C4-2B (cell line): ENCODE results near the gene LYSMD4.
"Not testable (repeated sequence)": the region's sequence is repeated elsewhere in the genome, so short reads cannot be mapped to it uniquely, and the experiment has no call there.

Experiments used
- H3K27ac ChIP-seq: fragments of 450-650 bp; 2 replicates; pipeline ENCODE4 v1.5.1; 2017
- ZFX ChIP-seq: fragments of 450-650 bp; IDR thresholded peaks from 2 replicates; pipeline ENCODE4 v1.6.1; 2017
- TF ChIP-seq, protein P1 (sequence below): fragments of 450-650 bp; conservative IDR thresholded peaks from 2 replicates; pipeline ENCODE4 v1.5.1; 2017; ENCODE audit warnings: mild to moderate bottlenecking

LYSMD4 gene

DNA sequence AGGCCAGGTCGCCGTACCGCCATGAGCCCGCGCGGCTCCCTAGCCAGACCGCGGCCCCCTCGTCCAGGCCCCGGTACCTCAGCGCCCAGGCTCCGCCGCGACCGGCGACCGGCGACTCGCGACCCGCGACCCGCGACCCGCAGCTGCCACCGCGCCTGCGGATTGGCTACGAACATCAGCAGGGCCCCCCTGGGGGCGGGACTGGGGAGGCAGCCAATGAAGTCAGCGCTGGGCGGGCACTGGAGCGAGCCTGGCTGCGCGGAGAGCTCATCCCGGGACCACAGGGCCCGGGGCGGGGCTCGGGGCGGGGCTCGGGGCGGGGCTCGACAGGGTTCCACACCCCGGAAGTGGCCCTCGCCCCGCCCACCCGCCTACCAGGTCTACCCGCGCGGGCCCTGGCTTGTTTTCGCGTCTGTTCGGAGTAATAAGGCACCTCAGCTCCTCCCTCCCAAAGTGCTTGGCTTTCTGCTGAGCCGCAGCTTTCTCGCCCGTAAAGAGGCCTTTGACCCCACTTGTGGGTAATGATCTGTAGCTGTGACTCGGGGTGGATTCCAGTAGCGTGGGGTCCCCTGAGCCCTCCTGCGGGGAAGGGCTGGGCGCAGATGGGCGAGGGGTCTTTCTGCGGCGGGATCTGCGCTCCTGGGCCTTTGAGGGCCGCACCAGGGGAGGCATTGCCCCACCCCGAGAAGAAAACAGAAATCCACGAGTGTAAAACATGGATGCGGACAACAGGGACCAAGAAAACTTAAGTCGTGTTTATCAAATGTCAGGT lies at the start of gene LYSMD4:
LYSMD4 (minus strand) TSS at position 170 of the 772 bp plus-strand sequence. CDS start 1,438 bp downstream, outside the sequence.
- peak within 1 kb of the TSS; percentile 75 for H3K27ac ChIP-seq
- TF ChIP-seq, protein P1, sequence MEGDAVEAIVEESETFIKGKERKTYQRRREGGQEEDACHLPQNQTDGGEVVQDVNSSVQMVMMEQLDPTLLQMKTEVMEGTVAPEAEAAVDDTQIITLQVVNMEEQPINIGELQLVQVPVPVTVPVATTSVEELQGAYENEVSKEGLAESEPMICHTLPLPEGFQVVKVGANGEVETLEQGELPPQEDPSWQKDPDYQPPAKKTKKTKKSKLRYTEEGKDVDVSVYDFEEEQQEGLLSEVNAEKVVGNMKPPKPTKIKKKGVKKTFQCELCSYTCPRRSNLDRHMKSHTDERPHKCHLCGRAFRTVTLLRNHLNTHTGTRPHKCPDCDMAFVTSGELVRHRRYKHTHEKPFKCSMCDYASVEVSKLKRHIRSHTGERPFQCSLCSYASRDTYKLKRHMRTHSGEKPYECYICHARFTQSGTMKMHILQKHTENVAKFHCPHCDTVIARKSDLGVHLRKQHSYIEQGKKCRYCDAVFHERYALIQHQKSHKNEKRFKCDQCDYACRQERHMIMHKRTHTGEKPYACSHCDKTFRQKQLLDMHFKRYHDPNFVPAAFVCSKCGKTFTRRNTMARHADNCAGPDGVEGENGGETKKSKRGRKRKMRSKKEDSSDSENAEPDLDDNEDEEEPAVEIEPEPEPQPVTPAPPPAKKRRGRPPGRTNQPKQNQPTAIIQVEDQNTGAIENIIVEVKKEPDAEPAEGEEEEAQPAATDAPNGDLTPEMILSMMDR: no peak
- no peak for TF ChIP-seq ZFX

GRCh38 chr15:99782029-99782428 lies 48.8 kb upstream of the LYSMD4 start:
- not testable (repeated sequence) for H3K27ac ChIP-seq

GRCh38 chr15:99777144-99777543 lies 43.9 kb upstream of the LYSMD4 start:
- no peak overlapping the region for H3K27ac ChIP-seq
- TF ChIP-seq ZFX: no peak
- TF ChIP-seq, protein P1: no peak

DNA sequence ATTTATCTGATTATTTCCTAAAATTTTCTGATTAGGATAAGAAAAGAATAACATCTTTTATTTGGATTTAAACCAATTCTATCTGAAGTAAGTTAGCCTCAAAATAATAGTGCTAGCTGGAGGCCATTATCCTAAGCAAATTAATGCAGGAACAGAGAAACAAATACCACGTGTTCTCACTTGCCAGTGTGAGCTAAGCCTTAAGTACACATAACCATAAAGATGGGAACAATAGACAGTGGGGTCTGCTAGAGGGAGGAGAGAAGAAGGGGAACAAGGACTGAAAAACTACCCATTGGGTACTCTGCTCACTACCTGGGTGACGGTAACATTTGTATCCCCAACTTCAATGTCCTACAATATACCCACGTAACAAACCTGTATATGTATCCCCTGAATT lies 31.3 kb upstream of the LYSMD4 start:
- H3K27ac ChIP-seq: no peak overlapping the region
- TF ChIP-seq, protein P1: no peak
- TF ChIP-seq ZFX: no peak

DNA sequence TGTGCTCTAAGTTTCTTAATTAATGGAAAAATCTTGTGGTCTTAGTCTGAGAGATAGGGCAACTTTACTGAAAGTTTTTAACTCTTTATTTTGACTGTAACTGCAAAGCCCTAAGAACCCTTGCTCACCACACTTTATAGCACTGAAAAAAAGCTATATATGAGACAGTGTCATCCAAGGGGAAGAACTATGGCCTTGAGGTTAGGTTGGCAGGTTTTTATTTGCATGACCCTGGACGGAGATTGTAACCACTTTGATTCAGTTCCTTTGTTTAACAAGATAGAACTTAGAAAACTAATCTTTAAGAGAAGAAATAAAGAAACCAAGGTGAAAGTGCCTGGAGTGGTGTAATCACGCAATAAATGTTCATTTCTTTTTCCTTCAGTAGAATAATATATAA lies 30.6 kb upstream of the LYSMD4 start:
- no peak overlapping the region for H3K27ac ChIP-seq
- no peak for TF ChIP-seq ZFX
- TF ChIP-seq, protein P1: no peak

DNA sequence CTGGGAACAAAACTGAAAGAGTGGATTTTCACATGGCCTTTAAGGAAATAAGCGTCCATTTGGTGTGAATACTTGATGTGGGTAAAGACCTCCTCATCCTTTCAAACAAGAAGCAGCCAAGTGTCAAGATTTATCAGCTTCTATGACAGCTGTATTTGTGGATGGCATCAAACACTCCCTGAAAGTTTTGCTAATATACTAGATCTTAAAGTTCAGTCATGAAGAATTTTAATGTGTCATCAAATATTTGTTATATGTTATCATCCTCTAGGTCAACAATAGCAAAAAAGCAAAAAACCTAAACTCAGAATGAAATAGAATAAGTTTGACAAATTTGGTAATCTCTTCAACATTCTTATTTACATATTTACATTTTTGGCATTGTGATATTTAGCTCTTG lies 29.1 kb upstream of the LYSMD4 start:
- no peak for TF ChIP-seq ZFX
- TF ChIP-seq, protein P1: no peak

GRCh38 chr15:99755692-99756409 lies 22.6 kb upstream of the LYSMD4 start:
- no peak for TF ChIP-seq ZFX
- TF ChIP-seq, protein P1: peak; percentile 97
- H3K27ac ChIP-seq: no peak overlapping the region

More for the DNA sequence above, 29.1 kb upstream of the LYSMD4 start:
- H3K27ac ChIP-seq: no peak overlapping the region

DNA sequence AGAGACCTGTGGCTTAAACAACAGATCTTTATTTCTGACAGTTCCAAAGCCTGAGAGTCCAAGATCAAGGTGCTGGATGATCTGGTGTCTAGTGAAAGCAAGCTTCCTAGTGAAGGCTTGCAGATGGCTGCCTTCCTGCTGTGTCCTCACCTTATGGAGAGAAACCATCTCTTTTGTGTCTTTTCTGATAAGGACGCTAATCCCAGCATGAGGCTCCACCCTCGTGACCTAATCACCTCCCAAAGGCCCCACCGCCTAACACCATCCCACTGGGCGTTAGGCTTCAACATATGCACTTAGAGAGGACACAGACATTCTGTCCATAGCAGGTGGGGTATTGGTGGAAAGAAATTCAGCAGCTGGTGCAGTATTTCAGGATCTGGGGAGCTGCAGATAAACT lies 19.8 kb upstream of the LYSMD4 start:
- H3K27ac ChIP-seq: no peak overlapping the region
- TF ChIP-seq, protein P1: no peak
- TF ChIP-seq ZFX: no peak
